ENCODE data around the gene CARM1.
"Not testable (repeated sequence)": the region's sequence is repeated elsewhere in the genome, so short reads cannot be mapped to it uniquely, and the experiment has no call there.

The CARM1 gene

GRCh38 chr19:10835089-10835753, 36.1 kb upstream of the CARM1 start:
- peak overlapping the region; percentile 45 for H3K4me3 ChIP-seq (ENCODE audit: low read depth, low read length)
- no peak overlapping the region for H3K27ac ChIP-seq
- H3K36me3 ChIP-seq (replicated peaks): peaks cover 34% of the 10 kb centered on the region
- in situ Hi-C loops (cut with HindIII; ENCODE audit: low pct_ligation_motif_present, low sequenced_read_pairs): no loop called here
- DNase-seq: no peak
- TF ChIP-seq, protein P1, sequence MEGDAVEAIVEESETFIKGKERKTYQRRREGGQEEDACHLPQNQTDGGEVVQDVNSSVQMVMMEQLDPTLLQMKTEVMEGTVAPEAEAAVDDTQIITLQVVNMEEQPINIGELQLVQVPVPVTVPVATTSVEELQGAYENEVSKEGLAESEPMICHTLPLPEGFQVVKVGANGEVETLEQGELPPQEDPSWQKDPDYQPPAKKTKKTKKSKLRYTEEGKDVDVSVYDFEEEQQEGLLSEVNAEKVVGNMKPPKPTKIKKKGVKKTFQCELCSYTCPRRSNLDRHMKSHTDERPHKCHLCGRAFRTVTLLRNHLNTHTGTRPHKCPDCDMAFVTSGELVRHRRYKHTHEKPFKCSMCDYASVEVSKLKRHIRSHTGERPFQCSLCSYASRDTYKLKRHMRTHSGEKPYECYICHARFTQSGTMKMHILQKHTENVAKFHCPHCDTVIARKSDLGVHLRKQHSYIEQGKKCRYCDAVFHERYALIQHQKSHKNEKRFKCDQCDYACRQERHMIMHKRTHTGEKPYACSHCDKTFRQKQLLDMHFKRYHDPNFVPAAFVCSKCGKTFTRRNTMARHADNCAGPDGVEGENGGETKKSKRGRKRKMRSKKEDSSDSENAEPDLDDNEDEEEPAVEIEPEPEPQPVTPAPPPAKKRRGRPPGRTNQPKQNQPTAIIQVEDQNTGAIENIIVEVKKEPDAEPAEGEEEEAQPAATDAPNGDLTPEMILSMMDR (IDR thresholded peaks at IDR 0.05; ENCODE audit: low read depth, low read length, missing control alignments): no peak
- no peaks in the 10 kb centered on the region for H3K27me3 ChIP-seq (replicated peaks)

DNA sequence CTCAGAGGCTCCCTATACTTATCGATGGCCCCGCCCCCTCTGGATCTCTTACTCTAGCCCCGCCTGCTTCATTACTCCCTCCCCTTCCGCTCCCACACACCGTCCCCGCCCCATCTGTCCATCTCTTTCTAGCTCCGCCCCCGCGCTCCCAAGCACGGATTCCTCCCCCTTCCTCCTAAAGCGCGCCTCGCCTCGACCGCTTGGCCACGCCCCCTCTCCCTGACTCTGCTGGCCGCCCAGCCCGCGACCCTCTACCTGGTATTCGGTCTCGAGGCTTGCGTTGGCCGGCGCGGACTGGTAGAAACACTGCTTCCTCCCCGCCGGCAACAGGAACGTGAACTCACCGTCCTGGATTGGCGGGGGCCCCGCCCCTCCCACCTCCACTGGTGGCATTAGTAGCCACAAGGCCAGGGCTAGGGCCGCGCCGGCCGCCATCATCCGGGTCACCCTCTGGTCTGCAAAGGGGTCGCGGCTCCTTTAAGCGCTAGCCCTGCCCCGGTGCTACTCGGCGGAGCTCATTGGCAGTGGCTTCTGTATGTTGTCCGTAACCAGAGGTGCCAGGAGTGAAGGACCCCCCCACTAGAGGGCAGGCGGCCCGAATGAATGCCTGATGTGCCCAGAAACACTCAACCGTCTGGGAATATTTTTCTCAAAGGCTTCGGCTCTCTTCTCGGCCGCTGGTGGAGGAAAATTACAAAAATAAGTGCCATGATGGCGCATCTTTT, 35.4 kb upstream of the CARM1 start, which contains the start of gene TMED1:
Gene TMED1, minus strand, starts transcription at position 459 of the 725 bp plus-strand sequence. Its CDS starts 21 bp downstream, at position 438.
- in situ Hi-C loops (cut with HindIII; ENCODE audit: low pct_ligation_motif_present, low sequenced_read_pairs): no loop called here
- H3K4me3 ChIP-seq (ENCODE audit: low read depth, low read length): peak within 1 kb of the TSS; percentile 69
- H3K27ac ChIP-seq: peak within 1 kb of the TSS; percentile 98
- DNase-seq: peak; percentile 100
- no peaks in the 10 kb centered on the region for H3K27me3 ChIP-seq (replicated peaks)
- TF ChIP-seq, protein P1 (IDR thresholded peaks at IDR 0.05; ENCODE audit: low read depth, low read length, missing control alignments): peak; percentile 33
- peaks cover 31% of the 10 kb centered on the region for H3K36me3 ChIP-seq (replicated peaks)

- Histone ChIP-seq H3K27ac (peak overlapping the region; percentile 98), H3K4me3 (ENCODE audit: low read depth, low read length) (peak overlapping the region; percentile 69), H3K27me3 (replicated peaks) (no peaks in the 10 kb centered on the region), H3K36me3 (replicated peaks) (peaks cover 27% of the 10 kb centered on the region)
- in situ Hi-C loops (cut with HindIII; ENCODE audit: low pct_ligation_motif_present, low sequenced_read_pairs): no loop called here
- no peak for DNase-seq
- TF ChIP-seq, protein P1 (IDR thresholded peaks at IDR 0.05; ENCODE audit: low read depth, low read length, missing control alignments): no peak
Observed at GRCh38 chr19:10836479-10837330, 34.6 kb upstream of the CARM1 start.

DNA sequence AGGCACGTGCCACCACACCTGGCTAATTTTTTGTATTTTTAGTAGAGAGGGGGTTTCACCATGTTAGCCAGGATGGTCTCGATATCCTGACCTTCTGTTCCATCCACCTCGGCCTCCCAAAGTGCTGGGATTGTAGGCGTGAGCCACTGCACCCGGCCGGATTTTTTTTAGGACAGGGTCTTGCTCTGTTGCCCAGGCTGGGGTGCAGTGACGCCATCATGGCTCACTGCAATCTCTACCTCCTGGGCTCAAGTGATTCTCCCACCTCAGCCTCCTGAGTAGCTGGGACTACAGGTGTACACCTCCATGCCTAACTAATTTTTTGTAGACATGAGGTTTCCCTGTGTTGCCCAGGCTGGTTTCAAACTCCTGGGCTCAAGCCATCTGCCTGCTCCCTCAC, 33.7 kb upstream of the CARM1 start:
- in situ Hi-C loops (cut with HindIII; ENCODE audit: low pct_ligation_motif_present, low sequenced_read_pairs); H3K27me3 ChIP-seq (replicated peaks); H3K4me3 ChIP-seq (ENCODE audit: low read depth, low read length); H3K27ac ChIP-seq; DNase-seq: not testable (repeated sequence)
- H3K36me3 ChIP-seq (replicated peaks): peaks cover 18% of the 10 kb centered on the region

GRCh38 chr19:10838377-10838776, 33.0 kb upstream of the CARM1 start:
- DNase-seq: no peak
- Histone ChIP-seq H3K27ac (no peak overlapping the region), H3K27me3 (replicated peaks) (no peaks in the 10 kb centered on the region), H3K4me3 (ENCODE audit: low read depth, low read length) (no peak overlapping the region), H3K36me3 (replicated peaks) (peaks cover 11% of the 10 kb centered on the region)
- in situ Hi-C loops (cut with HindIII; ENCODE audit: low pct_ligation_motif_present, low sequenced_read_pairs): no loop called here
- TF ChIP-seq, protein P1 (IDR thresholded peaks at IDR 0.05; ENCODE audit: low read depth, low read length, missing control alignments): no peak

Data from brain microvascular endothelial cell (primary cell).